GM12878 (cell line): ENCODE results near the gene RTP1. TPM values are rescaled to one million over a fixed set of nuclear protein-coding genes. Genes with fewer than 3 reads are reported as not detected.

Experiments
- ATAC-seq: fragments of 200-7000 bp; cut with Tn5 transposase; 3 replicates; pipeline ENCODE4 v1.9.1; 2020; ENCODE audit warnings: mild to moderate bottlenecking, moderate library complexity
- BruUV-seq: library from RNA; stranded (reverse); fragments of 400-500 nt; replicated peaks from 2 replicates; lab custom pipeline; 2021; lab: Mats Ljungman, UMichigan
- CTCF ChIA-PET: fragments of 300-600 bp; sonication (Branson Sonifier 250); formaldehyde crosslinking; extraction: SDS; loops from one replicate; lab custom pipeline; 2021; ENCODE audit warnings: inconsistent platforms; lab: Yijun Ruan, JAX
- POLR2A ChIA-PET: fragments of 350-600 bp; formaldehyde crosslinking; extraction: SDS; loops from one replicate; lab custom pipeline; 2021; ENCODE audit warnings: inconsistent platforms; lab: Charles Lee
- RAD21 ChIA-PET: fragments of 300-600 bp; sonication (Branson Sonifier 250); formaldehyde crosslinking; loops from one replicate; lab custom pipeline; 2023; ENCODE audit warnings: antibody characterized with exemption; ENCODE audit not compliant: unreplicated experiment; lab: Charles Lee
- SMC1A ChIA-PET: fragments of 300-600 bp; sonication (Branson Sonifier 250); formaldehyde crosslinking; loops from one replicate; lab custom pipeline; 2023; ENCODE audit not compliant: unreplicated experiment, uncharacterized antibody; lab: Charles Lee
- DNase-seq: peaks from one replicate; pipeline ENCODE4 v3.0.0-alpha.2; 2011; ENCODE audit warnings: low read depth, low spot score
- FAIRE-seq: peaks from 3 replicates; lab custom pipeline; 2011; peaks lifted over from hg19 to GRCh38; lab: Jason Lieb, UNC
- H2AFZ ChIP-seq: 2 replicates; pipeline ENCODE4 v1.6.0; 2011; ENCODE audit warnings: low read depth, low read length, control low read depth; ENCODE audit not compliant: control insufficient read depth
- H3K27ac ChIP-seq: 2 replicates; pipeline ENCODE4 v1.5.1; 2011; ENCODE audit warnings: control low read depth; ENCODE audit not compliant: control insufficient read depth, insufficient read depth
- H3K27me3 ChIP-seq, 2 experiments: replicated peaks in 1 of 2; 2 replicates each; pipeline versions ENCODE4 v1.6.0 to v1.6.1; 2011; ENCODE audit warnings: low read length in 1 of 2; ENCODE audit not compliant: control insufficient read depth in 2 of 2, insufficient read depth in 2 of 2
- H3K36me3 ChIP-seq, 2 experiments: 2 replicates each; pipeline ENCODE4 v1.5.1; 2011; ENCODE audit warnings: low read length in 1 of 2; ENCODE audit not compliant: control insufficient read depth in 2 of 2, insufficient read depth in 2 of 2
- H3K4me1 ChIP-seq: 2 replicates; pipeline ENCODE4 v1.6.1; 2011; ENCODE audit warnings: mild to moderate bottlenecking, low read length, moderate library complexity, mixed read lengths; ENCODE audit not compliant: control insufficient read depth, insufficient read depth
- H3K4me2 ChIP-seq: 2 replicates; pipeline ENCODE4 v1.6.0; 2011; ENCODE audit warnings: control low read depth; ENCODE audit not compliant: control insufficient read depth, insufficient read depth
- H3K4me3 ChIP-seq: fragments of 200-600 bp; sonication (generic); 2 replicates; pipeline ENCODE4 v1.5.1; 2016
- H3K79me2 ChIP-seq: 2 replicates; pipeline ENCODE4 v1.6.0; 2011; ENCODE audit warnings: low read length; ENCODE audit not compliant: control insufficient read depth, insufficient read depth
- H3K9ac ChIP-seq: 2 replicates; pipeline ENCODE4 v1.8.0; 2011; ENCODE audit warnings: low read length, control low read depth, mixed read lengths; ENCODE audit not compliant: control insufficient read depth, insufficient read depth
- H3K9me3 ChIP-seq: replicated peaks from 3 replicates; pipeline ENCODE4 v1.5.1; 2011; ENCODE audit warnings: mild to moderate bottlenecking, low read length; ENCODE audit not compliant: control insufficient read depth, insufficient read depth
- H4K20me1 ChIP-seq: 2 replicates; pipeline ENCODE4 v1.6.0; 2011; ENCODE audit not compliant: control insufficient read depth, insufficient read depth
- BHLHE40 ChIP-seq, 2 experiments: fragments of 450-650 bp in 1 of 2; IDR thresholded peaks; 2 replicates each; pipeline ENCODE4 v1.6.1; 2011 to 2017; ENCODE audit warnings: low read depth in 2 of 2, borderline replicate concordance in 1 of 2, improper control_type of control experiment in 1 of 2, low read length in 1 of 2, mild to moderate bottlenecking in 1 of 2
- CHD2 ChIP-seq: IDR thresholded peaks from 2 replicates; pipeline ENCODE4 v1.6.1; 2011; ENCODE audit warnings: low read depth, low read length, improper control_type of control experiment, borderline replicate concordance
- EGR1 ChIP-seq, 2 experiments: IDR thresholded peaks; 1 replicate in 1 of 2; 2 replicates in 1 of 2; pipeline ENCODE4 v1.6.1; 2011 to 2012; ENCODE audit warnings: low read depth in 2 of 2, low read length in 2 of 2, borderline replicate concordance in 1 of 2, mild to moderate bottlenecking in 1 of 2, moderate library complexity in 1 of 2
- FOXK2 ChIP-seq: fragments of 450-650 bp; IDR thresholded peaks from 2 replicates; pipeline ENCODE4 v1.6.1; 2017; ENCODE audit warnings: mild to moderate bottlenecking, moderate library complexity
- HDGF ChIP-seq: fragments of 450-650 bp; IDR thresholded peaks from 2 replicates; pipeline ENCODE4 v1.6.1; 2016; ENCODE audit warnings: antibody characterized with exemption
- JUNB ChIP-seq: IDR thresholded peaks from 2 replicates; pipeline ENCODE4 v1.6.1; 2016; ENCODE audit warnings: antibody characterized with exemption, mild to moderate bottlenecking
- KLF5 ChIP-seq: fragments of 450-650 bp; IDR thresholded peaks from 2 replicates; pipeline ENCODE4 v1.6.1; 2014; ENCODE audit warnings: mild to moderate bottlenecking; ENCODE audit not compliant: partially characterized antibody
- MEF2B ChIP-seq: fragments of 450-650 bp; IDR thresholded peaks from 2 replicates; pipeline ENCODE4 v1.6.1; 2018; ENCODE audit warnings: mild to moderate bottlenecking, moderate library complexity; ENCODE audit not compliant: partially characterized antibody, poor library complexity, severe bottlenecking
- MYB ChIP-seq: fragments of 150-350 bp; IDR thresholded peaks from 2 replicates; pipeline ENCODE4 v1.6.1; 2014; ENCODE audit warnings: mild to moderate bottlenecking, low read depth, low read length, borderline replicate concordance
- NBN ChIP-seq: fragments of 450-650 bp; IDR thresholded peaks from 2 replicates; pipeline ENCODE4 v1.6.1; 2016
- NR2C2 ChIP-seq: IDR thresholded peaks from 2 replicates; pipeline ENCODE4 v1.6.1; 2011; ENCODE audit warnings: borderline replicate concordance, low read depth; ENCODE audit not compliant: control insufficient read depth, insufficient read length
- RB1 ChIP-seq: fragments of 450-650 bp; formaldehyde crosslinking; IDR thresholded peaks from 2 replicates; pipeline ENCODE4 v1.6.1; 2017; ENCODE audit warnings: mild to moderate bottlenecking, borderline replicate concordance
- RBBP5 ChIP-seq: fragments of 200-600 bp; sonication (generic); conservative IDR thresholded peaks from 2 replicates; pipeline ENCODE4 v1.6.1; 2016
- RFX5 ChIP-seq: IDR thresholded peaks from 2 replicates; pipeline ENCODE4 v1.6.1; 2011; ENCODE audit warnings: low read depth, low read length, improper control_type of control experiment
- SMAD5 ChIP-seq: IDR thresholded peaks from 2 replicates; pipeline ENCODE4 v1.6.1; 2016; ENCODE audit warnings: antibody characterized with exemption, low read depth
- SPI1 ChIP-seq: IDR thresholded peaks from 2 replicates; pipeline ENCODE4 v1.6.1; 2011; ENCODE audit warnings: low read depth, mild to moderate bottlenecking, low read length, moderate library complexity, borderline replicate concordance; ENCODE audit not compliant: insufficient read depth
- ZNF384 ChIP-seq: IDR thresholded peaks from 2 replicates; pipeline ENCODE4 v1.6.1; 2012; ENCODE audit warnings: low read depth, mild to moderate bottlenecking, low read length, improper control_type of control experiment, borderline replicate concordance
- ZNF622 ChIP-seq: fragments of 450-650 bp; IDR thresholded peaks from 2 replicates; pipeline ENCODE4 v1.6.1; 2017; ENCODE audit warnings: mild to moderate bottlenecking, inconsistent platforms
- ZZZ3 ChIP-seq: IDR thresholded peaks from 2 replicates; pipeline ENCODE4 v1.6.1; 2011; ENCODE audit warnings: low read depth; ENCODE audit not compliant: control insufficient read depth, insufficient read length
- in situ Hi-C: fragments of 300-500 bp; cut with MboI; formaldehyde crosslinking; loops from 9 replicates; pipeline ENCODE4 v1.14.3; 2018; ENCODE audit warnings: mixed read lengths
- intact Hi-C: fragments of 100-400 bp; cut with micrococcal nuclease; formaldehyde crosslinking; loops from one replicate; pipeline ENCODE4 v1.14.2; 2022; ENCODE audit not compliant: unreplicated experiment
- polyA plus RNA-seq, 11 experiments: library from polyadenylated mRNA; depleted of rRNA in 4 of 11; unstranded in 6 of 11; stranded (reverse) in 5 of 11; fragments of >200 nt; fragmentation: Nextera tagmentation in 4 of 11; fragmentation: Illumina TruSeq in 1 of 11; extraction: Ambion mirVana in 4 of 11; extraction: Trizol in 1 of 11; gene quantifications; 1 replicate in 1 of 11; 2 replicates in 10 of 11; pipeline versions ENCODE4 v1.2.1 to v1.2.3, GENCODE V29; 2011 to 2016; ENCODE audit warnings: inconsistent platforms in 2 of 11, missing spikeins in 2 of 11, low read depth in 1 of 11
- total RNA-seq, 4 experiments: library from RNA; depleted of rRNA in 3 of 4; stranded (reverse); fragments of >200 nt in 3 of 4; fragmentation: Illumina TruSeq in 1 of 4; extraction: Trizol in 1 of 4; gene quantifications; 2 replicates each; pipeline versions ENCODE4 v1.2.1 to v1.2.3, GENCODE V29; 2013 to 2021
- TF ChIP-seq, protein P1 (sequence below): fragments of 450-650 bp; IDR thresholded peaks from 2 replicates; pipeline ENCODE4 v1.6.1; 2017; ENCODE audit warnings: mild to moderate bottlenecking, low read depth, inconsistent platforms; ENCODE audit not compliant: poor library complexity, severe bottlenecking

The RTP1 gene
- total and polyA plus RNA-seq, 10 of the 15 experiments (the other 5 are each of a cell fraction or from before 2014, with no cell fraction given) = not detected

DNA sequence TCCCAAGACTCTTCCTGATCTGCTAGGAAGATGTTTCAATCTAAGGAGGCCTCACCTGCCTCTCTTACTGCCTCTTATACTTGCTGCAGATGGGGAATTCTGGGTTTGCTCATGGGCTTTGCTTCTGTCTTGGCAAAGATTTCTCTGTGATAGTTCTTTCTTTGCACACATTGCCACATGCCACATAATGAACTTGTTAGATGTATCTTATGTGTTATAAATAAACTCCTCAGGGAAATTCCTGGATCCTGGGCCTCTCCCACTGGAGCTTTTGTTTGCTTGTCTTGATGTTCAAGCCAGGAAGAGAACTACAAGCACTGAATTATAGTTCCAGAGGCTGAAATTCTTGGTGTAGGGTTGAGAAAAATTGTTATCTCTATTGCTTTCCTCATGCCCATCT lies 12.2 kb downstream of the RTP1 start:
- TF ChIP-seq MEF2B (no peak), RFX5 (no peak), CHD2 (no peak), SPI1 (no peak), ZNF622 (no peak), NR2C2 (no peak), HDGF (no peak), NBN (no peak), FOXK2 (no peak), MYB (no peak), JUNB (no peak), RB1 (no peak), EGR1 (IDR thresholded peaks at IDR 0.05; ENCODE audit: borderline replicate concordance in 1 of 2, low read depth in 2 of 2, low read length in 2 of 2) (no peak), KLF5 (no peak), RBBP5 (no peak), ZZZ3 (no peak), ZNF384 (no peak), SMAD5 (no peak), BHLHE40 (IDR thresholded peaks at IDR 0.05; ENCODE audit: borderline replicate concordance in 1 of 2, low read depth in 2 of 2, low read length in 1 of 2) (no peak)
- TF ChIP-seq, protein P1, sequence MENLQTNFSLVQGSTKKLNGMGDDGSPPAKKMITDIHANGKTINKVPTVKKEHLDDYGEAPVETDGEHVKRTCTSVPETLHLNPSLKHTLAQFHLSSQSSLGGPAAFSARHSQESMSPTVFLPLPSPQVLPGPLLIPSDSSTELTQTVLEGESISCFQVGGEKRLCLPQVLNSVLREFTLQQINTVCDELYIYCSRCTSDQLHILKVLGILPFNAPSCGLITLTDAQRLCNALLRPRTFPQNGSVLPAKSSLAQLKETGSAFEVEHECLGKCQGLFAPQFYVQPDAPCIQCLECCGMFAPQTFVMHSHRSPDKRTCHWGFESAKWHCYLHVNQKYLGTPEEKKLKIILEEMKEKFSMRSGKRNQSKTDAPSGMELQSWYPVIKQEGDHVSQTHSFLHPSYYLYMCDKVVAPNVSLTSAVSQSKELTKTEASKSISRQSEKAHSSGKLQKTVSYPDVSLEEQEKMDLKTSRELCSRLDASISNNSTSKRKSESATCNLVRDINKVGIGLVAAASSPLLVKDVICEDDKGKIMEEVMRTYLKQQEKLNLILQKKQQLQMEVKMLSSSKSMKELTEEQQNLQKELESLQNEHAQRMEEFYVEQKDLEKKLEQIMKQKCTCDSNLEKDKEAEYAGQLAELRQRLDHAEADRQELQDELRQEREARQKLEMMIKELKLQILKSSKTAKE = no peak
- no peaks in the 10 kb centered on the region for H3K79me2 ChIP-seq
- DNase-seq = no peak
- H3K36me3 ChIP-seq = no peaks in the 10 kb centered on the region
- peaks cover 3% of the 10 kb centered on the region; the same call in 2 of the 3 replicates for H3K9me3 ChIP-seq
- H4K20me1 ChIP-seq = no peaks in the 10 kb centered on the region
- ChIA-PET CTCF (interaction anchor here (0.7 to 1.5 kb wide), 3 partner anchors 9 to 470 kb away, joined by 3 to 4 read pairs (median 3); no protein-coding TSS in a partner anchor), POLR2A (no interaction called here), SMC1A (interaction anchor here (1.3 kb wide), 1 partner anchor 10 kb away, joined by 3 read pairs; no protein-coding TSS in a partner anchor), RAD21 (no interaction called here)
- no peak for ATAC-seq
- intact Hi-C loops = no loop called here
- no TSS peak for BruUV-seq
- H3K4me3 ChIP-seq = no peak overlapping the region
- H3K4me2 ChIP-seq = no peak overlapping the region
- no peaks in the 10 kb centered on the region for H3K4me1 ChIP-seq
- H3K27me3 ChIP-seq = 0 out of 4 replicates have a peak, but pooled peaks cover 1 to 3% of the 10 kb centered on the region in 2 experiments
- no peak for FAIRE-seq
- no peak overlapping the region for H3K27ac ChIP-seq
- H2AFZ ChIP-seq = no peak overlapping the region
- no peak overlapping the region for H3K9ac ChIP-seq
- in situ Hi-C loops = no loop called here
